Stimulated activated CD8-positive, alpha-beta memory T cell treated with anti-CD3 and anti-CD28 coated beads, Interleukin-12 subunit alpha, Interleukin-12 subunit beta, amount 100 ng/mL, for 24 hours (primary cell): ENCODE data around the gene AKR1B15.

Source experiments
- DNase-seq: peaks from one replicate; pipeline ENCODE4 v3.0.0-alpha.2; 2020; ENCODE audit errors: extremely low read depth

Gene AKR1B15

GRCh38 chr7:134616611-134617010, 67.7 kb downstream of the AKR1B15 start:
- DNase-seq, result no peak

DNA sequence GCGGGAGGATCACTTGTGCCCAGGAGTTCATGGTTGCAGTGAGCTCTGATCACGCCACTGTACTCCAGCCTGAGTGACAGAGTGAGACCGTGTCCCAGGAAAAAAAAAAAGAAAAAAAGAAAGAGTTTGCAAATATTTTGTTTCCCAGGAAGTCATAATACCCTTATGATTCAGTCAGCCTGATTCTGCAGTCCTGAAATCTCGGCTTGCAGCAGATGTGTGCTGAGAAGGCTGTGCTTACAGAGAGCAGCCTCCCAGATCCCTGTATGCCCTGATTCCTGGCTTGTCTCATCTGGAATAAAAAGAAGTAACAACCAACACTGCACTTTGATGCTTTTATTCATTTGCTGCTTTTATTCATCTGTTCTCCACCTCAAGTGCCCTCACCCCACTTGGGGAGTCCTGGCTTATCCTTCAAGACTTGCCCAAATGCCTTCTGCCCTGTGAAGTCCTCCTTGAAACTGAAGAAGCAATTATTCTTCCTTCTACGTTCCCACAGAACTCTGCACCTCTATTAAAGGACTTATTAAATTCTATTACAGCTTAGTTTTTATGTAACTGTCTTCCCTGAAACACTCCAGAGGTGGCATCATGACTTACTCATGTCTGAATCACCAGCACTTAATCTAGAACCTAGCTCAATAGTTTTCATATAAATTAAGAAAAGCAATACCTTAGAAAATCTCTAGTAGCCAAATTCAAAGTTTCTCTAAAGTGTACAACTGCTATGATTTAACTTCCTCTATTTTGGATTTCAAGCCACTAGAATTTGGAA, 70.0 kb downstream of the AKR1B15 start:
- no peak for DNase-seq

- no peak for DNase-seq
Observed at GRCh38 chr7:134619627-134620331, 70.9 kb downstream of the AKR1B15 start.

- no peak for DNase-seq
Observed at GRCh38 chr7:134622303-134622995, 73.5 kb downstream of the AKR1B15 start.

DNA sequence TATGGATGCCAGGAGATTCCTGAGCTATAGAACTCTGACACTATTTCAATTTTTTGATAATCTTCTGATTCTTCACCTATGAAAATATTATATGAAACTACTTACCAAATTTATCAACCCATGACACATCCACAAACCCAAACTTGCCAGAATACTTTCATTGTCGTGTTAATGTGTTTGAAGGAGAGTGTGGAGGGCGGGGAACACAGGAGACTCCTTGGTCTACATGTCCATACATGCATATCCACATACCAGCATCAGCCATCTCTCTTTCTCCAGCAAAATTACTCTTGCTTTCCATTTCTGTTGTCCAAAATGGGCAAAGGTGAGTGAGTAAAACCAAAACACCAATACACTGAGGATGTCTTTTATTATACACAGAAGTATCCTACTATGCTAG, 74.3 kb downstream of the AKR1B15 start:
- DNase-seq, result no peak

DNA sequence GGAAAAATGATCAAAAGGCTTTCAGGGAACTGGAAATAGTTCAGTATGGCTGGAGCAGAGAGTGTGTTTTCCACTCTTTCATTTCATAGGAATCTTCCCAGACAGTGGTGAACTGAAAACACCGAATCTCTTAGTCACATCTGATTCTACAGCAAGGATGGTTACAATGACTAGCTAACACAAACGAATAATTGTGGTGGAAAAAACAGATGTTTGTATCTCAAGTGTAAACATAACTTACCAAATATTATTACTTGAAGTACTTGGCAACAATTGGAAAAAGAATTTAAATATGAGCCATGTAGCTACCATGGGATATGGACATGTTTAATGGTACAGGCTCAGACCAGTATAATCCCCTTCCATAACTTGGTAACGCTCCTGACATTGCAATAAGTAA, 76.6 kb downstream of the AKR1B15 start:
- DNase-seq, result no peak

DNA sequence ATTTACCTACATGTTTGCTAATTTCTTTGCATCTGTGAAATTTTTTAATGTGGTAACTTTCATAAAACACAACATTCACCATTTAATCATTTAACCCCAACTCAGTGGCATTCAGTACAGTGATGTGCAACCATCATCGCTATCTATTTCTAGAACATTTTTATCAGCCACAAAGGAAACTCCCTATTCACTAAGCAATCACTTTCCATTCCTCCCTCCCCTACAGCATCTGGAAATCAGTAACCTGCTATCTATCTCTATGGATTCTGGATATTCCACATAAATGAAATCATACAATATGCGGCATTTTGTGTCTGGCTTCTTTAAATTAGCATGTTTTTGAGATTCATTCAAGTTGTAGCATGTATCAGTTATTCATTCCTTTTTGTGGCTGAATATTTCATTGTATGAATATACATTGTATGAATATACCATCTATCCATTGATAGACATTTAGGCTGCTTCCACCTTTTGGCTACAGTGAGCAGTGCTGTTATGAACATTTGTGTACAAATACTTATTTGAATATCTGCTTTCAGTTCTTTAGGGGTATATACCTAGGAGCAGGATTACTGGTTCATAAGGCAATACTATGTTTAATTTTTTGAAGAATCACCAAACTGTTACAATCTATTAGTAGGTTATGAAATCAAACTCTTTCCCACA, 78.3 kb downstream of the AKR1B15 start:
- DNase-seq, result no peak

GRCh38 chr7:134627775-134628153, 78.9 kb downstream of the AKR1B15 start:
- DNase-seq, result no peak

DNA sequence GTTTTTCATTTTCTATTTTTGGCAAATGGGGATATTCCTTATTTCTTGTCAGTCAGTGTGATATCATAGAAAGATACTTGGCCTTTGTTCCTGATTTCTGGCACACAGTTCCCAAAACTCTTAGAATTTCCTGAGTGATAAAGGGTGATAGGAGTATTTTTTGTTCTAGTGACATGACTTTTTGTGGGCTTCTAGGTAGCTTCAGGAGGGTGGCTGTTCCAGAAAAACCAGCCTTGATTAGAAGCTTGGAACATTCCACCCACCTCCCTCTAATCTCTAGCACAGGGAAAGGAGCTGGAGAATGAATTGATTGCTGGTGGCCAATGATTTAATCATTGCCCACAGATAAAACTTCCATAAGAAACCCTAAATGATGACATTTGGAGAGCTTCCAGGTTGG, 80.5 kb downstream of the AKR1B15 start:
- no peak for DNase-seq
